ENCODE data around the gene KCNJ15.

KCNJ15 gene

GRCh38 chr21:38319781-38320180 is 63.0 kb downstream of the KCNJ15 start:
- H3K9me3 ChIP-seq (ENCODE audit: low read length): no peaks in the 10 kb centered on the region
- no peak overlapping the region for H2AFZ ChIP-seq (ENCODE audit: low read depth, low read length)
- H3K4me1 ChIP-seq (ENCODE audit: insufficient read depth, low read length): no peaks in the 10 kb centered on the region
- no peak overlapping the region for H3K4me3 ChIP-seq (ENCODE audit: low read length)
- H3K36me3 ChIP-seq (ENCODE audit: insufficient read depth, low read length): no peaks in the 10 kb centered on the region
- H3K27me3 ChIP-seq (ENCODE audit: insufficient read depth, low read length): no peaks in the 10 kb centered on the region

GRCh38 chr21:38321568-38321967 is 64.8 kb downstream of the KCNJ15 start:
- H3K36me3 ChIP-seq (ENCODE audit: insufficient read depth, low read length): no peaks in the 10 kb centered on the region
- H3K9me3 ChIP-seq (ENCODE audit: low read length): no peaks in the 10 kb centered on the region
- H2AFZ ChIP-seq (ENCODE audit: low read depth, low read length): no peak overlapping the region
- H3K27me3 ChIP-seq (ENCODE audit: insufficient read depth, low read length): no peaks in the 10 kb centered on the region
- no peak overlapping the region for H3K4me3 ChIP-seq (ENCODE audit: low read length)
- no peaks in the 10 kb centered on the region for H3K4me1 ChIP-seq (ENCODE audit: insufficient read depth, low read length)

- Histone ChIP-seq H3K27me3 (ENCODE audit: insufficient read depth, low read length) (no peaks in the 10 kb centered on the region), H2AFZ (ENCODE audit: low read depth, low read length) (no peak overlapping the region), H3K4me3 (ENCODE audit: low read length) (no peak overlapping the region), H3K4me1 (ENCODE audit: insufficient read depth, low read length) (no peaks in the 10 kb centered on the region), H3K9me3 (ENCODE audit: low read length) (no peaks in the 10 kb centered on the region), H3K36me3 (ENCODE audit: insufficient read depth, low read length) (no peaks in the 10 kb centered on the region)
Observed at GRCh38 chr21:38322311-38322950, 65.6 kb downstream of the KCNJ15 start.

GRCh38 chr21:38323721-38324531 is 67.1 kb downstream of the KCNJ15 start:
- H3K27me3 ChIP-seq (ENCODE audit: insufficient read depth, low read length): no peaks in the 10 kb centered on the region
- H2AFZ ChIP-seq (ENCODE audit: low read depth, low read length): no peak overlapping the region
- no peaks in the 10 kb centered on the region for H3K9me3 ChIP-seq (ENCODE audit: low read length)
- H3K36me3 ChIP-seq (ENCODE audit: insufficient read depth, low read length): no peaks in the 10 kb centered on the region
- no peaks in the 10 kb centered on the region for H3K4me1 ChIP-seq (ENCODE audit: insufficient read depth, low read length)
- no peak overlapping the region for H3K4me3 ChIP-seq (ENCODE audit: low read length)

- Histone ChIP-seq H3K36me3 (ENCODE audit: insufficient read depth, low read length) (no peaks in the 10 kb centered on the region), H3K9me3 (ENCODE audit: low read length) (no peaks in the 10 kb centered on the region), H3K27me3 (ENCODE audit: insufficient read depth, low read length) (no peaks in the 10 kb centered on the region), H3K4me3 (ENCODE audit: low read length) (no peak overlapping the region), H2AFZ (ENCODE audit: low read depth, low read length) (no peak overlapping the region), H3K4me1 (ENCODE audit: insufficient read depth, low read length) (no peaks in the 10 kb centered on the region)
Observed at GRCh38 chr21:38325216-38325615, 68.4 kb downstream of the KCNJ15 start.

GRCh38 chr21:38325731-38326420 is 69.1 kb downstream of the KCNJ15 start:
- no peaks in the 10 kb centered on the region for H3K9me3 ChIP-seq (ENCODE audit: low read length)
- no peaks in the 10 kb centered on the region for H3K4me1 ChIP-seq (ENCODE audit: insufficient read depth, low read length)
- H3K4me3 ChIP-seq (ENCODE audit: low read length): no peak overlapping the region
- no peaks in the 10 kb centered on the region for H3K27me3 ChIP-seq (ENCODE audit: insufficient read depth, low read length)
- no peak overlapping the region for H2AFZ ChIP-seq (ENCODE audit: low read depth, low read length)
- H3K36me3 ChIP-seq (ENCODE audit: insufficient read depth, low read length): no peaks in the 10 kb centered on the region

GRCh38 chr21:38326429-38326828 is 69.6 kb downstream of the KCNJ15 start:
- H2AFZ ChIP-seq (ENCODE audit: low read depth, low read length): no peak overlapping the region
- H3K27me3 ChIP-seq (ENCODE audit: insufficient read depth, low read length): no peaks in the 10 kb centered on the region
- no peaks in the 10 kb centered on the region for H3K36me3 ChIP-seq (ENCODE audit: insufficient read depth, low read length)
- H3K4me1 ChIP-seq (ENCODE audit: insufficient read depth, low read length): no peaks in the 10 kb centered on the region
- H3K9me3 ChIP-seq (ENCODE audit: low read length): no peaks in the 10 kb centered on the region
- no peak overlapping the region for H3K4me3 ChIP-seq (ENCODE audit: low read length)

GRCh38 chr21:38326899-38327298 is 70.1 kb downstream of the KCNJ15 start:
- no peak overlapping the region for H2AFZ ChIP-seq (ENCODE audit: low read depth, low read length)
- no peaks in the 10 kb centered on the region for H3K36me3 ChIP-seq (ENCODE audit: insufficient read depth, low read length)
- H3K9me3 ChIP-seq (ENCODE audit: low read length): no peaks in the 10 kb centered on the region
- no peaks in the 10 kb centered on the region for H3K4me1 ChIP-seq (ENCODE audit: insufficient read depth, low read length)
- no peak overlapping the region for H3K4me3 ChIP-seq (ENCODE audit: low read length)
- no peaks in the 10 kb centered on the region for H3K27me3 ChIP-seq (ENCODE audit: insufficient read depth, low read length)

- H3K27me3 ChIP-seq (ENCODE audit: insufficient read depth, low read length): no peaks in the 10 kb centered on the region
- H3K4me3 ChIP-seq (ENCODE audit: low read length): no peak overlapping the region
- no peak overlapping the region for H2AFZ ChIP-seq (ENCODE audit: low read depth, low read length)
- H3K4me1 ChIP-seq (ENCODE audit: insufficient read depth, low read length): no peaks in the 10 kb centered on the region
- H3K9me3 ChIP-seq (ENCODE audit: low read length): no peaks in the 10 kb centered on the region
- H3K36me3 ChIP-seq (ENCODE audit: insufficient read depth, low read length): no peaks in the 10 kb centered on the region
Observed at GRCh38 chr21:38327984-38328383, 71.2 kb downstream of the KCNJ15 start.

- H3K27me3 ChIP-seq (ENCODE audit: insufficient read depth, low read length): no peaks in the 10 kb centered on the region
- H3K4me1 ChIP-seq (ENCODE audit: insufficient read depth, low read length): no peaks in the 10 kb centered on the region
- no peaks in the 10 kb centered on the region for H3K36me3 ChIP-seq (ENCODE audit: insufficient read depth, low read length)
Observed at GRCh38 chr21:38329162-38329561, 72.4 kb downstream of the KCNJ15 start.

GRCh38 chr21:38330666-38331065 is 73.9 kb downstream of the KCNJ15 start:
- no peak overlapping the region for H3K4me3 ChIP-seq (ENCODE audit: low read length)
- no peaks in the 10 kb centered on the region for H3K27me3 ChIP-seq (ENCODE audit: insufficient read depth, low read length)
- no peak overlapping the region for H2AFZ ChIP-seq (ENCODE audit: low read depth, low read length)
- H3K9me3 ChIP-seq (ENCODE audit: low read length): no peaks in the 10 kb centered on the region
- no peaks in the 10 kb centered on the region for H3K4me1 ChIP-seq (ENCODE audit: insufficient read depth, low read length)
- H3K36me3 ChIP-seq (ENCODE audit: insufficient read depth, low read length): no peaks in the 10 kb centered on the region

More at GRCh38 chr21:38329162-38329561, 72.4 kb downstream of the KCNJ15 start:
- Histone ChIP-seq H2AFZ (ENCODE audit: low read depth, low read length) (no peak overlapping the region), H3K9me3 (ENCODE audit: low read length) (no peaks in the 10 kb centered on the region), H3K4me3 (ENCODE audit: low read length) (no peak overlapping the region)

- no peaks in the 10 kb centered on the region for H3K4me1 ChIP-seq (ENCODE audit: insufficient read depth, low read length)
- H3K9me3 ChIP-seq (ENCODE audit: low read length): no peaks in the 10 kb centered on the region
- no peaks in the 10 kb centered on the region for H3K27me3 ChIP-seq (ENCODE audit: insufficient read depth, low read length)
- H2AFZ ChIP-seq (ENCODE audit: low read depth, low read length): no peak overlapping the region
- H3K36me3 ChIP-seq (ENCODE audit: insufficient read depth, low read length): no peaks in the 10 kb centered on the region
- H3K4me3 ChIP-seq (ENCODE audit: low read length): no peak overlapping the region
Observed at GRCh38 chr21:38333301-38334272, 76.8 kb downstream of the KCNJ15 start.

All from neuron (in vitro differentiated cells).